Thyroid gland (tissue), 4 donors: Measurements from ENCODE around the gene CAMK1D. TPM values are rescaled to one million over a fixed set of nuclear protein-coding genes. Genes with fewer than 3 reads are reported as not detected.
A peak's percentile ranks its signal among the peaks of the same experiment; 100 is the strongest.

Experiments used
- DNase-seq, 2 donors: peaks; one replicate each; pipeline ENCODE4 v3.0.0-alpha.2; 2019
- H3K27ac ChIP-seq, 3 donors: fragments of 200-600 bp; sonication (generic); 1 replicate in 2 of 3; 2 replicates in 1 of 3; pipeline ENCODE4 v1.5.1; 2016 to 2019; ENCODE audit warnings: mild to moderate bottlenecking in 1 of 3, moderate library complexity in 1 of 3
- H3K27me3 ChIP-seq: fragments of 200-600 bp; sonication (generic); one replicate; pipeline ENCODE4 v1.5.1; 2019
- H3K36me3 ChIP-seq, 2 donors: fragments of 200-600 bp; sonication (generic); one replicate each; pipeline ENCODE4 v1.5.1; 2016 to 2019
- H3K4me1 ChIP-seq, 2 donors: fragments of 200-600 bp; sonication (generic); one replicate each; pipeline ENCODE4 v1.5.1; 2017 to 2019
- H3K4me3 ChIP-seq, 3 donors: fragments of 200-600 bp; sonication (generic); replicated peaks in 1 of 3; 1 replicate in 2 of 3; 2 replicates in 1 of 3; pipeline ENCODE4 v1.5.1; 2016; ENCODE audit warnings: mild to moderate bottlenecking in 1 of 3
- H3K9me3 ChIP-seq: fragments of 200-600 bp; sonication (generic); one replicate; pipeline ENCODE4 v1.5.1; 2017
- CTCF ChIP-seq, 6 experiments: fragments of 200-600 bp in 3 of 6; fragments of 450-650 bp in 3 of 6; sonication (generic) in 3 of 6; IDR thresholded peaks; one replicate each; pipeline ENCODE4 v1.5.1; 2016 to 2019; ENCODE audit warnings: antibody characterized with exemption in 6 of 6, mild to moderate bottlenecking in 2 of 6, inconsistent platforms in 1 of 6, moderate library complexity in 1 of 6
- POLR2A ChIP-seq, 2 donors: fragments of 450-650 bp; IDR thresholded peaks; one replicate each; pipeline ENCODE4 v1.6.1; 2017; ENCODE audit warnings: antibody characterized with exemption in 2 of 2, mild to moderate bottlenecking in 2 of 2, moderate library complexity in 1 of 2
- WGBS, 2 donors: methylation state at CpG; one replicate each; pipeline ENCODE4 v1.1.5; 2017; 5-methylcytosine and 5-hydroxymethylcytosine counted together
- intact Hi-C: fragments of 100-400 bp; cut with DNase I; formaldehyde crosslinking; loops from one replicate; pipeline ENCODE4 v1.15.1; 2023
- total RNA-seq, 4 donors: library from RNA; depleted of rRNA; stranded (reverse); fragments of >200 nt; gene quantifications; one replicate each; pipeline ENCODE4 v1.2.3, GENCODE V29; 2016

CAMK1D gene
- total RNA-seq, 4 donors from 2014 or later: 12.2 to 29.6 (median 17.4) TPM

- WGBS, 2 donors: 80 to 92% methylated on average over 9 of the region's 9 CpGs
- Histone ChIP-seq H3K4me3 (no peak overlapping the region), H3K27me3 (no peaks in the 10 kb centered on the region), H3K36me3 (no peaks in the 10 kb centered on the region), H3K4me1 (peaks cover 15 to 34% of the 10 kb centered on the region in 2 donors), H3K9me3 (no peaks in the 10 kb centered on the region), H3K27ac (peak overlapping the region in 1 of 3 donors; percentile 11)
- TF ChIP-seq CTCF (IDR thresholded peaks at IDR 0.05) (no peak), POLR2A (IDR thresholded peaks at IDR 0.05) (no peak)
- intact Hi-C loops: no loop called here
- no peak for DNase-seq
These were observed 130.6 kb downstream of the CAMK1D start for GRCh38 chr10:12479924-12480323.

GRCh38 chr10:12480440-12480839 is 131.1 kb downstream of the CAMK1D start:
- intact Hi-C loops: no loop called here
- no peak overlapping the region for H3K27ac ChIP-seq
- H3K4me3 ChIP-seq: no peak overlapping the region
- H3K9me3 ChIP-seq: no peaks in the 10 kb centered on the region
- H3K36me3 ChIP-seq: no peaks in the 10 kb centered on the region
- no peak for DNase-seq
- H3K4me1 ChIP-seq: peaks cover 19 to 39% of the 10 kb centered on the region in 2 donors
- no peak for TF ChIP-seq CTCF (IDR thresholded peaks at IDR 0.05)
- no peak for TF ChIP-seq POLR2A (IDR thresholded peaks at IDR 0.05)
- H3K27me3 ChIP-seq: no peaks in the 10 kb centered on the region
- 92 to 97% methylated on average over 4 of the region's 4 CpGs for WGBS, 2 donors

- Histone ChIP-seq H3K4me3 (no peak overlapping the region), H3K27ac (peak overlapping the region; percentile 19 to 44 (median 24)), H3K27me3 (no peaks in the 10 kb centered on the region), H3K9me3 (no peaks in the 10 kb centered on the region), H3K4me1 (peaks cover 21 to 44% of the 10 kb centered on the region in 2 donors), H3K36me3 (no peaks in the 10 kb centered on the region)
- intact Hi-C loops: no loop called here
- peak; percentile 73 to 75 for DNase-seq
- WGBS, 2 donors: 32 to 39% methylated on average over 2 to 4 of the region's 4 CpGs
- TF ChIP-seq POLR2A (IDR thresholded peaks at IDR 0.05) (no peak), CTCF (IDR thresholded peaks at IDR 0.05) (no peak)
These were observed 132.6 kb downstream of the CAMK1D start for GRCh38 chr10:12481924-12482323.

GRCh38 chr10:12482587-12482986 is 133.2 kb downstream of the CAMK1D start:
- 74 to 80% methylated on average over 12 of the region's 12 CpGs for WGBS, 2 donors
- intact Hi-C loops: no loop called here
- TF ChIP-seq POLR2A (IDR thresholded peaks at IDR 0.05): no peak
- no peak for TF ChIP-seq CTCF (IDR thresholded peaks at IDR 0.05)

GRCh38 chr10:12484002-12484918 is 134.9 kb downstream of the CAMK1D start:
- TF ChIP-seq CTCF (IDR thresholded peaks at IDR 0.05) (no peak), POLR2A (IDR thresholded peaks at IDR 0.05) (no peak)

More at GRCh38 chr10:12482587-12482986, 133.2 kb downstream of the CAMK1D start:
- H3K4me1 ChIP-seq: peaks cover 24 to 44% of the 10 kb centered on the region in 2 donors
- H3K4me3 ChIP-seq: no peak overlapping the region
- no peaks in the 10 kb centered on the region for H3K27me3 ChIP-seq
- DNase-seq: no peak
- H3K36me3 ChIP-seq: no peaks in the 10 kb centered on the region
- no peaks in the 10 kb centered on the region for H3K9me3 ChIP-seq
- H3K27ac ChIP-seq: peak overlapping the region; percentile 2 to 44 (median 19)

More at GRCh38 chr10:12484002-12484918, 134.9 kb downstream of the CAMK1D start:
- intact Hi-C loops: no loop called here
- Histone ChIP-seq H3K4me1 (peaks cover 24 to 42% of the 10 kb centered on the region in 2 donors), H3K27me3 (no peaks in the 10 kb centered on the region), H3K9me3 (no peaks in the 10 kb centered on the region), H3K4me3 (no peak overlapping the region), H3K36me3 (no peaks in the 10 kb centered on the region), H3K27ac (peak overlapping the region; percentile 59 to 67 (median 64))
- 65 to 80% methylated on average over 21 to 24 of the region's 24 CpGs for WGBS, 2 donors
- peak; percentile 69 to 81 for DNase-seq
